HG02763 (cell line): Measurements from ENCODE around the gene FBXL7.

Experiments
- ATAC-seq: cut with Tn5 transposase; IDR thresholded peaks from one replicate; pipeline ENCODE4 v1.9.1; 2021; ENCODE audit warnings: mild to moderate bottlenecking, moderate library complexity; ENCODE audit not compliant: unreplicated experiment

FBXL7 gene

GRCh38 chr5:15609076-15609725 lies 109.2 kb downstream of the FBXL7 start:
- no peak for ATAC-seq

GRCh38 chr5:15610216-15610615 lies 110.2 kb downstream of the FBXL7 start:
- no peak for ATAC-seq

- ATAC-seq = no peak
These were observed 111.0 kb downstream of the FBXL7 start for GRCh38 chr5:15611008-15611407.

GRCh38 chr5:15612915-15613635 lies 113.1 kb downstream of the FBXL7 start:
- ATAC-seq = no peak

GRCh38 chr5:15614679-15615078 lies 114.7 kb downstream of the FBXL7 start:
- ATAC-seq = no peak

- no peak for ATAC-seq
These were observed 115.9 kb downstream of the FBXL7 start for GRCh38 chr5:15615859-15616258.

- no peak for ATAC-seq
These were observed 119.0 kb downstream of the FBXL7 start for GRCh38 chr5:15618938-15619337.

GRCh38 chr5:15620501-15620900 lies 120.5 kb downstream of the FBXL7 start:
- ATAC-seq = no peak

- no peak for ATAC-seq
These were observed 121.1 kb downstream of the FBXL7 start for GRCh38 chr5:15621094-15621493.

- ATAC-seq = no peak
These were observed 123.8 kb downstream of the FBXL7 start for GRCh38 chr5:15623794-15624193.

- ATAC-seq = no peak
These were observed 127.1 kb downstream of the FBXL7 start for GRCh38 chr5:15627109-15627508.

- no peak for ATAC-seq
These were observed 127.7 kb downstream of the FBXL7 start for GRCh38 chr5:15627647-15628046.

GRCh38 chr5:15630441-15630840 lies 130.5 kb downstream of the FBXL7 start:
- ATAC-seq = no peak

GRCh38 chr5:15634591-15635288 lies 134.8 kb downstream of the FBXL7 start:
- ATAC-seq = no peak

GRCh38 chr5:15635289-15635616 lies 135.3 kb downstream of the FBXL7 start:
- no peak for ATAC-seq

- no peak for ATAC-seq
These were observed 137.4 kb downstream of the FBXL7 start for GRCh38 chr5:15637345-15637744.

GRCh38 chr5:15637886-15638285 lies 137.9 kb downstream of the FBXL7 start:
- no peak for ATAC-seq

GRCh38 chr5:15638296-15638695 lies 138.3 kb downstream of the FBXL7 start:
- no peak for ATAC-seq

GRCh38 chr5:15639288-15639687 lies 139.3 kb downstream of the FBXL7 start:
- no peak for ATAC-seq

GRCh38 chr5:15640116-15640515 lies 140.1 kb downstream of the FBXL7 start:
- no peak for ATAC-seq

GRCh38 chr5:15643731-15644130 lies 143.8 kb downstream of the FBXL7 start:
- ATAC-seq = no peak
